ENCODE data around the gene CIDEA.
"Not testable (repeated sequence)": the region's sequence is repeated elsewhere in the genome, so short reads cannot be mapped to it uniquely, and the experiment has no call there.

- not testable (repeated sequence) for TF ChIP-seq CTCF, POLR2A (IDR thresholded peaks at IDR 0.05)
Measured at GRCh38 chr18:12216471-12216870, 37.7 kb upstream of the CIDEA start.

Measured in esophagus squamous epithelium (tissue), 4 donors.